Right atrium auricular region (tissue), 2 donors: ENCODE results near the gene THSD4. TPM values are rescaled to one million over a fixed set of nuclear protein-coding genes. Genes with fewer than 3 reads are reported as not detected.

ENCODE experiments used
- DNase-seq: peaks from one replicate; pipeline ENCODE4 v3.0.0-alpha.2; 2019; ENCODE audit warnings: low spot score
- H3K27ac ChIP-seq, 2 donors: fragments of 200-600 bp; sonication (generic); 1 replicate in 1 of 2; 2 replicates in 1 of 2; pipeline ENCODE4 v1.5.1; 2016 to 2019
- H3K27me3 ChIP-seq, 2 donors: fragments of 200-600 bp; sonication (generic); one replicate each; pipeline versions ENCODE4 v1.5.1 to v1.6.0; 2017 to 2019
- H3K36me3 ChIP-seq: fragments of 200-600 bp; sonication (generic); one replicate; pipeline ENCODE4 v1.5.1; 2016
- H3K4me1 ChIP-seq, 2 donors: fragments of 200-600 bp; sonication (generic); one replicate each; pipeline versions ENCODE4 v1.5.1 to v1.6.0; 2017 to 2019
- H3K4me3 ChIP-seq, 2 donors: fragments of 200-600 bp; sonication (generic); 1 replicate in 1 of 2; 2 replicates in 1 of 2; pipeline ENCODE4 v1.5.1; 2017 to 2019; ENCODE audit warnings: mild to moderate bottlenecking in 1 of 2, moderate library complexity in 1 of 2
- H3K9me3 ChIP-seq, 2 donors: fragments of 200-600 bp; sonication (generic); one replicate each; pipeline ENCODE4 v1.5.1; 2019
- total RNA-seq, 2 donors: library from RNA; depleted of rRNA; stranded (reverse); fragments of >200 nt; gene quantifications; one replicate each; pipeline ENCODE4 v1.1.0, GENCODE V29; 2016
- TF ChIP-seq, protein P1 (sequence below), 2 donors: fragments of 200-600 bp; sonication (generic); IDR thresholded peaks; one replicate each; pipeline ENCODE4 v1.5.1; 2019; ENCODE audit warnings: antibody characterized with exemption in 2 of 2

THSD4 gene
- total RNA-seq, 2 donors from 2014 or later: 41.2 to 85.3 TPM

DNA sequence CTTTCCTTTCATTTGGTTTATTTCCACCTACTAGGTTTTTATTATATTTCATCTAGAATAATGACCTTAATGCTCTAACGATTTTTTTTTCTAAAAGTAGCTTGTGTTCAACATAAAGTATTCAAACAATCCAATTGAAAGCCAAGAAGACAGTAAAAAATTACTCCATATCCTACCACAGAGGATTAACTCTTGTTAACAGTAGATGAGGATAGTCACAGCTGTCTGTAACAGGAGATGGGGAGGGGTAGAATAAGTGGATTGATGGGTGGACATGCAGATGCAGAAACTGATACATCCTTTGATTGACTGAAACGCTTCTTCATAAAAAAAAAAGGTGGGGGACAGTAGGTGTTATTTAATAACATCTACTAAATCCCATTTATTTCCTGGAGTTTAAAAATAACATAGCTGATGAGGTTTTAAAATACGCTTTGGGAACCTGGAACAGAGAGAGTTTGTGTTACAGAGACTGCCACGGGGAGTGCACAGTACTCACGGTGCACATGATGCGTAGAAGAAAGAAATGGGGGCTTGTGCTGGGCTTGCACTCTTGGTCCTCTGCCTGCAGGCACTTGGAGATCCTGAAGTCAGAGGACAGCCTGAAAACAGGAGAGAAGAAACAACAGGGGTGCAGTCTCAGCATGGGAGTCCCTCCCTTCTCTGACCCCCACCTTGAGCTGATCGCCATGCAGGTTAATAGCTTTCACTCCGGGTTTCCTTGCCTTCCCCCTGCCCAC is 226.7 kb downstream of the THSD4 start:
- Histone ChIP-seq H3K4me3 (no peak overlapping the region), H3K4me1 (peaks cover 0 to 14% of the 10 kb centered on the region in 2 donors), H3K27me3 (no peaks in the 10 kb centered on the region), H3K36me3 (no peaks in the 10 kb centered on the region), H3K27ac (peak overlapping the region in 1 of 2 donors; percentile 7), H3K9me3 (no peaks in the 10 kb centered on the region)
- no peak for DNase-seq
- TF ChIP-seq, protein P1, sequence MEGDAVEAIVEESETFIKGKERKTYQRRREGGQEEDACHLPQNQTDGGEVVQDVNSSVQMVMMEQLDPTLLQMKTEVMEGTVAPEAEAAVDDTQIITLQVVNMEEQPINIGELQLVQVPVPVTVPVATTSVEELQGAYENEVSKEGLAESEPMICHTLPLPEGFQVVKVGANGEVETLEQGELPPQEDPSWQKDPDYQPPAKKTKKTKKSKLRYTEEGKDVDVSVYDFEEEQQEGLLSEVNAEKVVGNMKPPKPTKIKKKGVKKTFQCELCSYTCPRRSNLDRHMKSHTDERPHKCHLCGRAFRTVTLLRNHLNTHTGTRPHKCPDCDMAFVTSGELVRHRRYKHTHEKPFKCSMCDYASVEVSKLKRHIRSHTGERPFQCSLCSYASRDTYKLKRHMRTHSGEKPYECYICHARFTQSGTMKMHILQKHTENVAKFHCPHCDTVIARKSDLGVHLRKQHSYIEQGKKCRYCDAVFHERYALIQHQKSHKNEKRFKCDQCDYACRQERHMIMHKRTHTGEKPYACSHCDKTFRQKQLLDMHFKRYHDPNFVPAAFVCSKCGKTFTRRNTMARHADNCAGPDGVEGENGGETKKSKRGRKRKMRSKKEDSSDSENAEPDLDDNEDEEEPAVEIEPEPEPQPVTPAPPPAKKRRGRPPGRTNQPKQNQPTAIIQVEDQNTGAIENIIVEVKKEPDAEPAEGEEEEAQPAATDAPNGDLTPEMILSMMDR (IDR thresholded peaks at IDR 0.05): no peak

DNA sequence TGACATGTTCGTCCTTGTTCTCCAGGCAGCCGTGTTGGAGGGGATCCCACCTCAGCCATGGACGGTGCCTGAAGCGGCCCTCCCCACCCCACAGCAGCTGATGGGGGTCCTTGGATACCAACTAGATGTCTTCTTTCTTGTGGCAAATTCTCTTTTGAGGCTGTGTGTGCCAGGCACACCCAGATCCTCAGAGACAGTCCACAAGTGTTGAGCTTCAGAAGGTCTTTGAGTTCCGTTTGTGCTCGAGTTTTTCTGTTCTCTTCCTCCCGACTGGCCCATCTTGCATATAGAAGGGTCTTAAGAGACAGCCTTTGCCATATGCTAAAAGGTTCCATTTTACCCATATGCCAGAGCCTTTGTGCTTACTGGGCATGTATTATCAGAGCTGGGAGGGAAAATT is 227.4 kb downstream of the THSD4 start:
- no peaks in the 10 kb centered on the region for H3K9me3 ChIP-seq
- DNase-seq: no peak
- TF ChIP-seq, protein P1 (IDR thresholded peaks at IDR 0.05): no peak
- no peaks in the 10 kb centered on the region for H3K36me3 ChIP-seq
- H3K4me3 ChIP-seq: no peak overlapping the region
- peaks cover 0 to 10% of the 10 kb centered on the region in 2 donors for H3K4me1 ChIP-seq
- H3K27me3 ChIP-seq: no peaks in the 10 kb centered on the region
- H3K27ac ChIP-seq: no peak overlapping the region

GRCh38 chr15:71344316-71344715 is 229.0 kb downstream of the THSD4 start:
- Histone ChIP-seq H3K27ac (no peak overlapping the region), H3K4me1 (peaks cover 0 to 4% of the 10 kb centered on the region in 2 donors), H3K9me3 (no peaks in the 10 kb centered on the region), H3K4me3 (no peak overlapping the region), H3K36me3 (no peaks in the 10 kb centered on the region), H3K27me3 (no peaks in the 10 kb centered on the region)
- no peak for DNase-seq
- TF ChIP-seq, protein P1 (IDR thresholded peaks at IDR 0.05): no peak

GRCh38 chr15:71345186-71345585 is 229.9 kb downstream of the THSD4 start:
- Histone ChIP-seq H3K9me3 (no peaks in the 10 kb centered on the region), H3K4me1 (peaks cover 0 to 7% of the 10 kb centered on the region in 2 donors), H3K4me3 (no peak overlapping the region), H3K27ac (no peak overlapping the region), H3K36me3 (no peaks in the 10 kb centered on the region), H3K27me3 (no peaks in the 10 kb centered on the region)
- DNase-seq: no peak
- TF ChIP-seq, protein P1 (IDR thresholded peaks at IDR 0.05): no peak

- DNase-seq: no peak
- TF ChIP-seq, protein P1 (IDR thresholded peaks at IDR 0.05): no peak
- H3K27ac ChIP-seq: no peak overlapping the region
- no peaks in the 10 kb centered on the region for H3K27me3 ChIP-seq
- no peaks in the 10 kb centered on the region for H3K36me3 ChIP-seq
- no peaks in the 10 kb centered on the region for H3K9me3 ChIP-seq
- H3K4me3 ChIP-seq: no peak overlapping the region
- peaks cover 0 to 9% of the 10 kb centered on the region in 2 donors for H3K4me1 ChIP-seq
These were observed 231.2 kb downstream of the THSD4 start for GRCh38 chr15:71346464-71346863.

- DNase-seq: no peak
- Histone ChIP-seq H3K27ac (no peak overlapping the region), H3K9me3 (no peaks in the 10 kb centered on the region), H3K36me3 (no peaks in the 10 kb centered on the region), H3K4me1 (peaks cover 0 to 21% of the 10 kb centered on the region in 2 donors), H3K27me3 (no peaks in the 10 kb centered on the region), H3K4me3 (no peak overlapping the region)
- TF ChIP-seq, protein P1 (IDR thresholded peaks at IDR 0.05): no peak
These were observed 233.3 kb downstream of the THSD4 start for GRCh38 chr15:71348597-71348996.
